Adrenal gland (tissue), 5 donors: ENCODE data around the gene COX10.

Experiments
- POLR2A ChIP-seq, 2 donors: fragments of 450-650 bp; IDR thresholded peaks; one replicate each; pipeline ENCODE4 v1.6.1; 2017; ENCODE audit warnings: antibody characterized with exemption in 2 of 2, mild to moderate bottlenecking in 2 of 2, moderate library complexity in 1 of 2
- TF ChIP-seq, protein P1 (sequence below), 6 experiments: fragments of 450-650 bp in 4 of 6; fragments of 200-600 bp in 2 of 6; sonication (generic) in 1 of 6; IDR thresholded peaks; 1 replicate in 5 of 6; 2 replicates in 1 of 6; pipeline versions ENCODE4 v1.5.1 to v1.8.0; 2016 to 2021; ENCODE audit warnings: antibody characterized with exemption in 6 of 6, mild to moderate bottlenecking in 2 of 6, moderate library complexity in 1 of 6
- donor health status: DM: no; HTN: no; CAD: no.

DNA sequence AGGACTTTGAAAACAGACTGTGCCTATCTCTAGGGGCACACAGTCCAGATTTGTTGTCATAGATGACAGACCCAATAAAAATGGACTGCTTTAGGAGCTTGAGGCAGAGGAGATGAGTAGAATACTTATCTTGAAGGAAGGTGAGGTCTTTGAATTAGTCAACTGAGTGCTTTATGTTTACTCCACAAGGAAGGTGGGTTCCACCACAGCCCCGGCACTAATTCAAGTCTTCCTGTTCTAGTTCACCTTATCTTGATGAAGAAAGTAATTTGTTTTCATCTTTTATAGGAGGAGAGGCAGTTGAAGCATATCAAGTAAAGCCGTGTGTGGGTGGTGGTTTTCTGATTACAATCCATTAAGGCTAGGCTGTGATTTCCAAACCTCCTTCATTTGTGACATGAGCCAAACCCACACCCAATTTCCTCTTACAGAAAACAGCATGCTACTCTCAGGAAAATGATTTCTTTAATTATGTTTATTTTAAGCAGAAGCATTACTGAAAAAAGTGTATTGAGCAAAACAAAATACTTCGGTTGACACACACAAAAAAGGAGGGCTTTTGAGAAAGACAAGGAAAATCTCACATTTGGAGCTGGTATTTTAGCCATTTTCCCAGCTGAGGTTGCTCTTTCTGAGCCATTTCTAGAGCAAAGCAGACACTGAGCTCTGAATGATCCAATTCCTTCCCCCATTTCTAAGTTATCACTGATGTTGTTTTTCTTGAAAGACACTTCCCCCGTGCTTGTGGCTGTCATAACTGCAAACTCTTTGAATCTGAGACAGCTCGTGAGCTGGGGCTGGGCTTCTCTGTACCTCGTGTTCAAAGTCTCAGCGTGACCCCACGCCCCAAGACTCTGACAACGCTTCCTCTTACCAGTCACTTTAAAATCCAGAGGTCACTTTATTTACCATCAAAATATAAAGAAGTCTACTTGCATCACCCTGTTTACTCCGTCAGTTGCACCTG is 132.0 kb downstream of the COX10 start:
- TF ChIP-seq, protein P1, sequence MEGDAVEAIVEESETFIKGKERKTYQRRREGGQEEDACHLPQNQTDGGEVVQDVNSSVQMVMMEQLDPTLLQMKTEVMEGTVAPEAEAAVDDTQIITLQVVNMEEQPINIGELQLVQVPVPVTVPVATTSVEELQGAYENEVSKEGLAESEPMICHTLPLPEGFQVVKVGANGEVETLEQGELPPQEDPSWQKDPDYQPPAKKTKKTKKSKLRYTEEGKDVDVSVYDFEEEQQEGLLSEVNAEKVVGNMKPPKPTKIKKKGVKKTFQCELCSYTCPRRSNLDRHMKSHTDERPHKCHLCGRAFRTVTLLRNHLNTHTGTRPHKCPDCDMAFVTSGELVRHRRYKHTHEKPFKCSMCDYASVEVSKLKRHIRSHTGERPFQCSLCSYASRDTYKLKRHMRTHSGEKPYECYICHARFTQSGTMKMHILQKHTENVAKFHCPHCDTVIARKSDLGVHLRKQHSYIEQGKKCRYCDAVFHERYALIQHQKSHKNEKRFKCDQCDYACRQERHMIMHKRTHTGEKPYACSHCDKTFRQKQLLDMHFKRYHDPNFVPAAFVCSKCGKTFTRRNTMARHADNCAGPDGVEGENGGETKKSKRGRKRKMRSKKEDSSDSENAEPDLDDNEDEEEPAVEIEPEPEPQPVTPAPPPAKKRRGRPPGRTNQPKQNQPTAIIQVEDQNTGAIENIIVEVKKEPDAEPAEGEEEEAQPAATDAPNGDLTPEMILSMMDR (IDR thresholded peaks at IDR 0.05) = no peak
- TF ChIP-seq POLR2A (IDR thresholded peaks at IDR 0.05) = no peak
